Measurements from ENCODE around the gene MMP14.

MMP14 gene

DNA sequence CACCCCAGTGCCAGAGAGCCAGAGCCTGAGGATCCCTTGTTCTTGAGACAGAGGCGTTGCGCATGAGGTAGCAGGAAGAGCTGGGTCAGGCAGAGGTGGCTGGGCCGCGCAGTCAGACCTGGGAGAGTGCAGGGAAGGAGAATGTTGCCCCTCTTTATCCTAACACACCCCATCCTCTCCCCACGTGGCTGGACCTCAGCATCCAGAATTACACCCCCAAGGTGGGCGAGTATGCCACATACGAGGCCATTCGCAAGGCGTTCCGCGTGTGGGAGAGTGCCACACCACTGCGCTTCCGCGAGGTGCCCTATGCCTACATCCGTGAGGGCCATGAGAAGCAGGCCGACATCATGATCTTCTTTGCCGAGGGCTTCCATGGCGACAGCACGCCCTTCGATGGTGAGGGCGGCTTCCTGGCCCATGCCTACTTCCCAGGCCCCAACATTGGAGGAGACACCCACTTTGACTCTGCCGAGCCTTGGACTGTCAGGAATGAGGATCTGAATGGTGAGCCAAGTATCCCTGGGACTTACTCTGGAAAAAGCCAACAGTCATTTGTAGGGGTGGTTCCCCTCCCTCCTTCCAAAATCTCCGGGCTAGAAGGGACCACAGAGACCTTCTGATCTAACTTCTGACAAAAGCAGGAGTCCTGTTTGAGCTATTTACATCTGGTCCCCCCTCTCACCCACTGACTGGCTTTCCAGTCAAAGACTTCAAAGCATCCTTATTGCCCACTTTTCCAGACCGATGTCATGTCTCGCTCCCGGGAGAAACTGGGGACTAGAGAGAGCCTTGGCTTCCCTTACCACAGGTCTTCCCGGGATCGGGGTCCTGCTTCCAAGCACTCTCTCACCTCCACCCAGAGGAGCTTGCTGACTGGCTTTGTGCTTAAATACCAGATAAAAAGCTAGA is 6.1 kb downstream of the MMP14 start:
- FAIRE-seq (no peak), DNase-seq (ENCODE audit: insufficient read length, low spot score) (no peak)
- TF ChIP-seq, protein P1, sequence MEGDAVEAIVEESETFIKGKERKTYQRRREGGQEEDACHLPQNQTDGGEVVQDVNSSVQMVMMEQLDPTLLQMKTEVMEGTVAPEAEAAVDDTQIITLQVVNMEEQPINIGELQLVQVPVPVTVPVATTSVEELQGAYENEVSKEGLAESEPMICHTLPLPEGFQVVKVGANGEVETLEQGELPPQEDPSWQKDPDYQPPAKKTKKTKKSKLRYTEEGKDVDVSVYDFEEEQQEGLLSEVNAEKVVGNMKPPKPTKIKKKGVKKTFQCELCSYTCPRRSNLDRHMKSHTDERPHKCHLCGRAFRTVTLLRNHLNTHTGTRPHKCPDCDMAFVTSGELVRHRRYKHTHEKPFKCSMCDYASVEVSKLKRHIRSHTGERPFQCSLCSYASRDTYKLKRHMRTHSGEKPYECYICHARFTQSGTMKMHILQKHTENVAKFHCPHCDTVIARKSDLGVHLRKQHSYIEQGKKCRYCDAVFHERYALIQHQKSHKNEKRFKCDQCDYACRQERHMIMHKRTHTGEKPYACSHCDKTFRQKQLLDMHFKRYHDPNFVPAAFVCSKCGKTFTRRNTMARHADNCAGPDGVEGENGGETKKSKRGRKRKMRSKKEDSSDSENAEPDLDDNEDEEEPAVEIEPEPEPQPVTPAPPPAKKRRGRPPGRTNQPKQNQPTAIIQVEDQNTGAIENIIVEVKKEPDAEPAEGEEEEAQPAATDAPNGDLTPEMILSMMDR (IDR thresholded peaks at IDR 0.05; ENCODE audit: insufficient read depth, missing control alignments) = no peak

DNA sequence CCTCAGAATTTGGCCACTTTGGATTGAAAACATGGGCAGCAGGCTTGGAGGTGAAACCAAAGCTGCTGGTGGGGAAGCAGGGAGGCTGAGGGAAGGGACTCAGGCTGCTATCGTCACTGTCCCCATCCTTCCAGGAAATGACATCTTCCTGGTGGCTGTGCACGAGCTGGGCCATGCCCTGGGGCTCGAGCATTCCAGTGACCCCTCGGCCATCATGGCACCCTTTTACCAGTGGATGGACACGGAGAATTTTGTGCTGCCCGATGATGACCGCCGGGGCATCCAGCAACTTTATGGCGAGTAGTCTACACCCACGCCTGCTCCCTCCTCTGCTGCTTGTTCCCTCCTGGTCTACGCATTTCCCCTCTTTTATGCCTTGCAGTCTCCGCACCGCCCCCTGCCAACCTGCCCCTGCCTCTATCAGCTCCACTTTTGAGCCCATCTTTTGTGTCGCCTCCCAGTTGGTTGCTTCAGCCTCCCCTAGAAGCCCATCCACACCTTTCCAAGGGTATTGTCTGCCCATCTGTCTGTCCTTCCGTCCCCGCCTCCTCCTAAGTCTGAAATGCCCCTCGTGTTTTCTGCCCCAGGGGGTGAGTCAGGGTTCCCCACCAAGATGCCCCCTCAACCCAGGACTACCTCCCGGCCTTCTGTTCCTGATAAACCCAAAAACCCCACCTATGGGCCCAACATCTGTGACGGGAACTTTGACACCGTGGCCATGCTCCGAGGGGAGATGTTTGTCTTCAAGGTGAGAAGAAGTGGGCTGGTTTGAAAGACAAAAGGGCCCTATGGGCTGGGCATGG is 6.9 kb downstream of the MMP14 start:
- TF ChIP-seq, protein P1 (IDR thresholded peaks at IDR 0.05; ENCODE audit: insufficient read depth, missing control alignments) = no peak
- no peak for FAIRE-seq
- no peak for DNase-seq (ENCODE audit: insufficient read length, low spot score)

DNA sequence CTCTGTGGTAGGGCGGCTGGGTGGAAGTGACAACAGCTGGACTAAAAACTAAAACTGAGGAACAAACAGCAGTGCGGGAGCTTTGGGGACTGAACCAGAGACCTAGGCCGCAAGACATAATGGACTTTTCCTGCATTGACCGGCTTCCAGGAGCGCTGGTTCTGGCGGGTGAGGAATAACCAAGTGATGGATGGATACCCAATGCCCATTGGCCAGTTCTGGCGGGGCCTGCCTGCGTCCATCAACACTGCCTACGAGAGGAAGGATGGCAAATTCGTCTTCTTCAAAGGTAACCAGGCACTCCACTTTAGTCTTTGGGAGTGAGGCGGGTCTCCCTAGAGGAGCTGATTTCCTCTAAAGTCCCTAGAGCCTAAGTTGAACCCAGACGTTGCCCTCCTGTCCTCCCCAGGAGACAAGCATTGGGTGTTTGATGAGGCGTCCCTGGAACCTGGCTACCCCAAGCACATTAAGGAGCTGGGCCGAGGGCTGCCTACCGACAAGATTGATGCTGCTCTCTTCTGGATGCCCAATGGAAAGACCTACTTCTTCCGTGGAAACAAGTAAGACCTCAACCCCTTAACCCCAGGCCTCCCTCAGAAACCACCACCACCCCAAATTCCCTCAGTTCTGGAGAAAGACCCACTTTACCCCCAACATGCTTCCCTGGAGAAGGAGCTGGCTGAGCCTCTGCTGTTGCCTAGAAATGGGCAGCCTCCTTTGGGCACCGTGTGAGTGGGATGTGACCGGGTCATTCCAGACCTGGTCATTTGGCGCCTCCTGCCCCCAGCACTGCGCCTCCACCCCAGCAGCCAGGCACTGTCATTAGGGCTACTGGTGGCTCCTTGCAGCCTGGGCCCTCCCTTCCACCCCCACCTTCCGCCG is 8.1 kb downstream of the MMP14 start:
- no peak for FAIRE-seq
- TF ChIP-seq, protein P1 (IDR thresholded peaks at IDR 0.05; ENCODE audit: insufficient read depth, missing control alignments) = no peak

DNA sequence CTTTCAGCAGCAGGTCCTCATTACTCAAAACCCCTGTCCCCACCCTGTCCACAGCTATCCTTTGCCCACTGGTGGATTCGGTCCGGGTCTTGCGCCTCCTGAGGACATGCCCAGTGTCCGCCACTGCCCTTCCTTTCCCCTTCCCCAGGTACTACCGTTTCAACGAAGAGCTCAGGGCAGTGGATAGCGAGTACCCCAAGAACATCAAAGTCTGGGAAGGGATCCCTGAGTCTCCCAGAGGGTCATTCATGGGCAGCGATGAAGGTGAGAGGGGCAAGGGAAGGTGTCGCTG is 8.7 kb downstream of the MMP14 start:
- no peak for DNase-seq (ENCODE audit: insufficient read length, low spot score)
- TF ChIP-seq, protein P1 (IDR thresholded peaks at IDR 0.05; ENCODE audit: insufficient read depth, missing control alignments) = no peak
- no peak for FAIRE-seq

More for the DNA sequence above, 8.1 kb downstream of the MMP14 start:
- DNase-seq (ENCODE audit: insufficient read length, low spot score) = no peak

DNA sequence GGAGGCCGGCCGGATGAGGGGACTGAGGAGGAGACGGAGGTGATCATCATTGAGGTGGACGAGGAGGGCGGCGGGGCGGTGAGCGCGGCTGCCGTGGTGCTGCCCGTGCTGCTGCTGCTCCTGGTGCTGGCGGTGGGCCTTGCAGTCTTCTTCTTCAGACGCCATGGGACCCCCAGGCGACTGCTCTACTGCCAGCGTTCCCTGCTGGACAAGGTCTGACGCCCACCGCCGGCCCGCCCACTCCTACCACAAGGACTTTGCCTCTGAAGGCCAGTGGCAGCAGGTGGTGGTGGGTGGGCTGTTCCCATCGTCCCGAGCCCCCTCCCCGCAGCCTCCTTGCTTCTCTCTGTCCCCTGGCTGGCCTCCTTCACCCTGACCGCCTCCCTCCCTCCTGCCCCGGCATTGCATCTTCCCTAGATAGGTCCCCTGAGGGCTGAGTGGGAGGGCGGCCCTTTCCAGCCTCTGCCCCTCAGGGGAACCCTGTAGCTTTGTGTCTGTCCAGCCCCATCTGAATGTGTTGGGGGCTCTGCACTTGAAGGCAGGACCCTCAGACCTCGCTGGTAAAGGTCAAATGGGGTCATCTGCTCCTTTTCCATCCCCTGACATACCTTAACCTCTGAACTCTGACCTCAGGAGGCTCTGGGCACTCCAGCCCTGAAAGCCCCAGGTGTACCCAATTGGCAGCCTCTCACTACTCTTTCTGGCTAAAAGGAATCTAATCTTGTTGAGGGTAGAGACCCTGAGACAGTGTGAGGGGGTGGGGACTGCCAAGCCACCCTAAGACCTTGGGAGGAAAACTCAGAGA is 9.6 kb downstream of the MMP14 start:
- FAIRE-seq = no peak
- TF ChIP-seq, protein P1 (IDR thresholded peaks at IDR 0.05; ENCODE audit: insufficient read depth, missing control alignments) = no peak
- DNase-seq (ENCODE audit: insufficient read length, low spot score) = no peak

DNA sequence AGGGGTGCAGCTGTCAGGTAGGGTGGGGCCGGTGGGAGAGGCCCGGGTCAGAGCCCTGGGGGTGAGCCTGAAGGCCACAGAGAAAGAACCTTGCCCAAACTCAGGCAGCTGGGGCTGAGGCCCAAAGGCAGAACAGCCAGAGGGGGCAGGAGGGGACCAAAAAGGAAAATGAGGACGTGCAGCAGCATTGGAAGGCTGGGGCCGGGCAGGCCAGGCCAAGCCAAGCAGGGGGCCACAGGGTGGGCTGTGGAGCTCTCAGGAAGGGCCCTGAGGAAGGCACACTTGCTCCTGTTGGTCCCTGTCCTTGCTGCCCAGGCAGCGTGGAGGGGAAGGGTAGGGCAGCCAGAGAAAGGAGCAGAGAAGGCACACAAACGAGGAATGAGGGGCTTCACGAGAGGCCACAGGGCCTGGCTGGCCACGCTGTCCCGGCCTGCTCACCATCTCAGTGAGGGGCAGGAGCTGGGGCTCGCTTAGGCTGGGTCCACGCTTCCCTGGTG is 10.5 kb downstream of the MMP14 start:
- TF ChIP-seq, protein P1 (IDR thresholded peaks at IDR 0.05; ENCODE audit: insufficient read depth, missing control alignments) = no peak
- no peak for DNase-seq (ENCODE audit: insufficient read length, low spot score)
- no peak for FAIRE-seq
